HL-60 (cell line): ENCODE data around the gene VSNL1.

ENCODE experiments used
- CTCF ChIP-seq: IDR thresholded peaks from one replicate; pipeline ENCODE4 v1.5.1; 2011; ENCODE audit warnings: low read length, control low read depth, inconsistent platforms; ENCODE audit not compliant: insufficient read depth
- GABPA ChIP-seq: IDR thresholded peaks from 2 replicates; pipeline ENCODE4 v1.6.1; 2012; ENCODE audit warnings: low read depth
- POLR2AphosphoS5 ChIP-seq: IDR thresholded peaks from 2 replicates; pipeline ENCODE4 v1.6.1; 2012; ENCODE audit warnings: low read depth
- REST ChIP-seq: IDR thresholded peaks from 2 replicates; pipeline ENCODE4 v1.6.1; 2012; ENCODE audit warnings: low read depth; ENCODE audit not compliant: insufficient replicate concordance
- SPI1 ChIP-seq: IDR thresholded peaks from 2 replicates; pipeline ENCODE4 v1.6.1; 2012; ENCODE audit warnings: low read depth, mild to moderate bottlenecking, borderline replicate concordance

- TF ChIP-seq REST, result no peak
- no peak for TF ChIP-seq CTCF
- TF ChIP-seq GABPA, result no peak
- no peak for TF ChIP-seq POLR2AphosphoS5
- TF ChIP-seq SPI1, result no peak
These were observed 33.3 kb downstream of the VSNL1 start for GRCh38 chr2:17573804-17574175.
